ENCODE data around the gene RMP24.

Gene RMP24

GRCh38 chr18:35941299-35941698 is 31.2 kb upstream of the RMP24 start:
- DNase-seq: no peak
- no peaks in the 10 kb centered on the region for H3K27me3 ChIP-seq
- no peaks in the 10 kb centered on the region for H3K36me3 ChIP-seq
- no peak overlapping the region for H3K4me3 ChIP-seq (ENCODE audit: low read depth, low read length)
- no peaks in the 10 kb centered on the region for H3K4me1 ChIP-seq
- no peak for TF ChIP-seq CTCF (IDR thresholded peaks at IDR 0.05; ENCODE audit: low read depth, low read length)
- no peaks in the 10 kb centered on the region for H3K9me3 ChIP-seq

GRCh38 chr18:35942133-35942532 is 30.3 kb upstream of the RMP24 start:
- Histone ChIP-seq H3K9me3 (no peaks in the 10 kb centered on the region), H3K36me3 (no peaks in the 10 kb centered on the region), H3K4me3 (ENCODE audit: low read depth, low read length) (no peak overlapping the region), H3K4me1 (no peaks in the 10 kb centered on the region), H3K27me3 (no peaks in the 10 kb centered on the region)
- no peak for TF ChIP-seq CTCF (IDR thresholded peaks at IDR 0.05; ENCODE audit: low read depth, low read length)
- no peak for DNase-seq

GRCh38 chr18:35942661-35943060 is 29.8 kb upstream of the RMP24 start:
- Histone ChIP-seq H3K9me3 (no peaks in the 10 kb centered on the region), H3K4me1 (no peaks in the 10 kb centered on the region), H3K27me3 (no peaks in the 10 kb centered on the region), H3K36me3 (no peaks in the 10 kb centered on the region), H3K4me3 (ENCODE audit: low read depth, low read length) (no peak overlapping the region)
- TF ChIP-seq CTCF (IDR thresholded peaks at IDR 0.05; ENCODE audit: low read depth, low read length): no peak
- no peak for DNase-seq

GRCh38 chr18:35948080-35948479 is 24.4 kb upstream of the RMP24 start:
- no peak for TF ChIP-seq CTCF (IDR thresholded peaks at IDR 0.05; ENCODE audit: low read depth, low read length)
- Histone ChIP-seq H3K36me3 (no peaks in the 10 kb centered on the region), H3K9me3 (no peaks in the 10 kb centered on the region), H3K4me3 (ENCODE audit: low read depth, low read length) (no peak overlapping the region), H3K27me3 (peaks cover 3% of the 10 kb centered on the region; the same call in 1 of the 2 replicates), H3K4me1 (no peaks in the 10 kb centered on the region)
- DNase-seq: no peak

- H3K4me1 ChIP-seq: no peaks in the 10 kb centered on the region
- H3K36me3 ChIP-seq: no peaks in the 10 kb centered on the region
- DNase-seq: no peak
- no peak overlapping the region for H3K4me3 ChIP-seq (ENCODE audit: low read depth, low read length)
- no peaks in the 10 kb centered on the region for H3K9me3 ChIP-seq
- H3K27me3 ChIP-seq: peaks cover 3% of the 10 kb centered on the region; the same call in 1 of the 2 replicates
- no peak for TF ChIP-seq CTCF (IDR thresholded peaks at IDR 0.05; ENCODE audit: low read depth, low read length)
These were observed 23.4 kb upstream of the RMP24 start for GRCh38 chr18:35949090-35949489.

GRCh38 chr18:35949903-35950627 is 22.4 kb upstream of the RMP24 start:
- Histone ChIP-seq H3K36me3 (no peaks in the 10 kb centered on the region), H3K27me3 (peaks cover 3% of the 10 kb centered on the region; the same call in 1 of the 2 replicates), H3K4me3 (ENCODE audit: low read depth, low read length) (peak overlapping the region; percentile 56), H3K9me3 (no peaks in the 10 kb centered on the region), H3K4me1 (no peaks in the 10 kb centered on the region)
- DNase-seq: peak; percentile 32
- peak; percentile 68 for TF ChIP-seq CTCF (IDR thresholded peaks at IDR 0.05; ENCODE audit: low read depth, low read length)
